Colonic mucosa (tissue), 4 donors: ENCODE measurements around the gene ZNF619. TPM values are rescaled to one million over a fixed set of nuclear protein-coding genes. Genes with fewer than 3 reads are reported as not detected.

ENCODE experiments used
- DNase-seq: peaks from one replicate; pipeline ENCODE4 v3.0.0-alpha.2; 2020
- H3K27ac ChIP-seq: fragments of 200-600 bp; one replicate; pipeline ENCODE4 v1.8.0; 2021
- H3K27me3 ChIP-seq: fragments of 200-600 bp; one replicate; pipeline ENCODE4 v1.8.0; 2021
- H3K36me3 ChIP-seq: fragments of 200-600 bp; one replicate; pipeline ENCODE4 v1.8.0; 2021
- H3K4me1 ChIP-seq: fragments of 200-600 bp; one replicate; pipeline ENCODE4 v1.8.0; 2021; ENCODE audit warnings: mild to moderate bottlenecking
- H3K4me3 ChIP-seq: fragments of 200-600 bp; one replicate; pipeline ENCODE4 v1.8.0; 2021
- H3K9ac ChIP-seq, 2 donors: one replicate each; pipeline ENCODE4 v1.7.0; 2013; ENCODE audit warnings: control low read depth in 2 of 2, low read depth in 2 of 2, low read length in 2 of 2
- H3K9me3 ChIP-seq: fragments of 200-600 bp; one replicate; pipeline ENCODE4 v1.8.0; 2021
- intact Hi-C: fragments of 100-400 bp; cut with DNase I; formaldehyde crosslinking; loops from one replicate; pipeline ENCODE4 v1.14.1; 2022
- total RNA-seq, 2 donors: library from RNA; stranded (reverse); fragmentation: NEBNext Ultra II Directional in 1 of 2; extraction: Animal tissue kit (Norgen Biotek cat#: 25700) in 1 of 2; gene quantifications; one replicate each; pipeline ENCODE4 v1.2.1, GENCODE V29; 2021
- TF ChIP-seq, protein P1 (sequence below): fragments of 200-600 bp; IDR thresholded peaks from one replicate; pipeline ENCODE4 v1.8.0; 2022; ENCODE audit warnings: antibody characterized with exemption, mild to moderate bottlenecking
- donor health status: healthy.
- donor health status: DM: no; HTN: no; CAD: no.
- donor health status: DM: no; HTN: no; CAD: no.

The ZNF619 gene
- total RNA-seq, 2 donors from 2014 or later, result 6.2 to 7.7 TPM

DNA sequence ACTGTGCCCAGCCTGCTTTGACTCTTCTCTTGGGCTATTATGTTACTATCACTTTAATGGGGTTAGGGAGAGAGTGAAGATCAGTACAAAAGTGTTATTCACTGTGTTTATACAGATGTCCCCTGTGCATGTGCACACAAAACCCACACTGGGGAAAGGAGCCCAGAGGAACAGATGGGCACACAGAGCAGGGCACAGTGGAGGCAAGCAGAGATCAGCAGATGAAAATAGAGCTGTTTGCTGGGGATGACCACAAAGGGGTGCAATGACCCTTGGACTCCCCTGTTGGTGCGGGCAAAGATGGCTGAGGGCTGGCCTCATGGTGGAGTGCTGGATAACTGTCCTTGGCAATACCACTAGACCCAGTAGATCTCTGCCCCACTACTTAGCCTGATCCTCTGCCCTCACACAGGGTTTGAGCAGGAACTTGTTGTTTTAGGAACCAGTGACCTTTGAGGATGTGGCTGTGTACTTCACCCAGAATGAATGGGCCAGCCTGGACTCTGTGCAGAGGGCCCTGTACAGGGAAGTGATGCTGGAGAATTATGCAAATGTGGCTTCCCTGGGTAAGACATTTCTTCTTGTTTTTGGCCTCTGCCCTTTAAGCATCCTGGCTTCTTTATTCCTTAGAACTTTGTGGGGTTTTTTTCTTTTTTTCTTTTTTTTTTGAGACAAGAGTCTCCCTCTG is 34.3 kb downstream of the ZNF619 start:
- H3K9ac ChIP-seq, result no peak overlapping the region
- H3K27me3 ChIP-seq, result no peaks in the 10 kb centered on the region
- intact Hi-C loops, result no loop called here
- no peak overlapping the region for H3K27ac ChIP-seq
- no peak for DNase-seq
- no peak overlapping the region for H3K4me3 ChIP-seq
- no peaks in the 10 kb centered on the region for H3K36me3 ChIP-seq
- TF ChIP-seq, protein P1, sequence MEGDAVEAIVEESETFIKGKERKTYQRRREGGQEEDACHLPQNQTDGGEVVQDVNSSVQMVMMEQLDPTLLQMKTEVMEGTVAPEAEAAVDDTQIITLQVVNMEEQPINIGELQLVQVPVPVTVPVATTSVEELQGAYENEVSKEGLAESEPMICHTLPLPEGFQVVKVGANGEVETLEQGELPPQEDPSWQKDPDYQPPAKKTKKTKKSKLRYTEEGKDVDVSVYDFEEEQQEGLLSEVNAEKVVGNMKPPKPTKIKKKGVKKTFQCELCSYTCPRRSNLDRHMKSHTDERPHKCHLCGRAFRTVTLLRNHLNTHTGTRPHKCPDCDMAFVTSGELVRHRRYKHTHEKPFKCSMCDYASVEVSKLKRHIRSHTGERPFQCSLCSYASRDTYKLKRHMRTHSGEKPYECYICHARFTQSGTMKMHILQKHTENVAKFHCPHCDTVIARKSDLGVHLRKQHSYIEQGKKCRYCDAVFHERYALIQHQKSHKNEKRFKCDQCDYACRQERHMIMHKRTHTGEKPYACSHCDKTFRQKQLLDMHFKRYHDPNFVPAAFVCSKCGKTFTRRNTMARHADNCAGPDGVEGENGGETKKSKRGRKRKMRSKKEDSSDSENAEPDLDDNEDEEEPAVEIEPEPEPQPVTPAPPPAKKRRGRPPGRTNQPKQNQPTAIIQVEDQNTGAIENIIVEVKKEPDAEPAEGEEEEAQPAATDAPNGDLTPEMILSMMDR, result no peak
- H3K4me1 ChIP-seq, result no peaks in the 10 kb centered on the region
- no peaks in the 10 kb centered on the region for H3K9me3 ChIP-seq

DNA sequence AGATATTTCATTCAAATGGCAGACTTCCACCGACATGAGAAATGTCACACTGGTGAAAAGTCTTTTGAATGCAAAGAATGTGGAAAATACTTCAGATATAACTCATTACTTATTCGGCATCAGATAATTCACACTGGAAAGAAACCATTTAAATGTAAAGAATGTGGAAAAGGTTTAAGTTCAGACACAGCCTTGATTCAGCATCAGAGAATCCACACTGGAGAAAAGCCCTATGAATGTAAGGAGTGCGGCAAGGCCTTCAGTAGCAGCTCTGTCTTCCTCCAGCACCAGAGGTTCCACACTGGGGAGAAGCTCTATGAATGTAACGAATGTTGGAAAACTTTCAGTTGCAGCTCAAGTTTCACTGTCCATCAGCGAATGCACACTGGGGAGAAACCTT is 39.3 kb downstream of the ZNF619 start:
- Histone ChIP-seq H3K9ac (no peak overlapping the region), H3K27me3 (no peaks in the 10 kb centered on the region), H3K4me3 (no peak overlapping the region), H3K4me1 (no peaks in the 10 kb centered on the region), H3K9me3 (no peaks in the 10 kb centered on the region), H3K36me3 (no peaks in the 10 kb centered on the region), H3K27ac (no peak overlapping the region)
- DNase-seq, result no peak
- TF ChIP-seq, protein P1, result no peak
- intact Hi-C loops, result no loop called here

DNA sequence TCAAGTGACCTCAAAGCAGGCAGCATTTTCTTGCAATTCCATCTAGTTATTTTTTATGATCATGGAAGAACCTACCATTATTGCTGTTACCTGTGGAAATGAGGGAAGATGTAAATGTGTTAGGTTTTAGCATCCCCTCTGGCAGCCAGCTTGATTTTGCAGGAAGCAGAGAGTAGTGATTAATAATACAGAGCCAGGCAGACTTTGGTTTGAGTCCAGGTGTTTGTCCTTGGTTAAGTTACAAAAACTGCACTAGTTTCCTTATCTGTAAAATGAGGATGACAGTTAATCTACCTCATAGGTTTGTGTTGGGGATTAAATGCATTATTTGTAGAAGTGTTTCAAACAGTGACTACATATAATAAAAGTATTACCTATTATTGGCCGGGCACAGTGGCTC is 41.1 kb downstream of the ZNF619 start:
- no peak overlapping the region for H3K4me3 ChIP-seq
- H3K9ac ChIP-seq, result no peak overlapping the region
- no peaks in the 10 kb centered on the region for H3K36me3 ChIP-seq
- H3K27me3 ChIP-seq, result no peaks in the 10 kb centered on the region
- no peak for DNase-seq
- intact Hi-C loops, result no loop called here
- H3K27ac ChIP-seq, result no peak overlapping the region
- H3K9me3 ChIP-seq, result no peaks in the 10 kb centered on the region
- H3K4me1 ChIP-seq, result no peaks in the 10 kb centered on the region
- TF ChIP-seq, protein P1, result no peak

DNA sequence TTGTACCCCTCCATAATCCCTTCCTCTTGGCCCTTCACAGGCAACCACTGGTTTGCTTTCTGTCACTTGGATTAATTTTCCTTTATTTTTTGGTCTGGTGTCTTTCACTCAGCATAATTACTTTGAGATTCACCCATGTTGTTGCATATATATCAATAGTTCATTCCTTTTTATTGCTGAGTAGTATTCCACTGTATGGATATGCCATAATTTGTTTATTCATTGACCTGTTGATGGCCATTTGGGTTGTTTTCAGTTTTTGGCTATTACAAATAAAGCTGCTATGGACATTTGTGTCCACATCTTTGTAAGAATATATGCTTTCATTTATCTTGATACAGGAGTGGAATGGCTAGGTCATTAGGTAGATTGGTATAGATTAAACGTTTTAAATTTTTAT is 41.9 kb downstream of the ZNF619 start:
- no peak overlapping the region for H3K4me3 ChIP-seq
- TF ChIP-seq, protein P1, result no peak
- intact Hi-C loops, result no loop called here
- no peaks in the 10 kb centered on the region for H3K36me3 ChIP-seq
- no peak overlapping the region for H3K27ac ChIP-seq
- no peak for DNase-seq
- no peaks in the 10 kb centered on the region for H3K27me3 ChIP-seq
- no peaks in the 10 kb centered on the region for H3K9me3 ChIP-seq
- H3K9ac ChIP-seq, result no peak overlapping the region
- H3K4me1 ChIP-seq, result no peaks in the 10 kb centered on the region

DNA sequence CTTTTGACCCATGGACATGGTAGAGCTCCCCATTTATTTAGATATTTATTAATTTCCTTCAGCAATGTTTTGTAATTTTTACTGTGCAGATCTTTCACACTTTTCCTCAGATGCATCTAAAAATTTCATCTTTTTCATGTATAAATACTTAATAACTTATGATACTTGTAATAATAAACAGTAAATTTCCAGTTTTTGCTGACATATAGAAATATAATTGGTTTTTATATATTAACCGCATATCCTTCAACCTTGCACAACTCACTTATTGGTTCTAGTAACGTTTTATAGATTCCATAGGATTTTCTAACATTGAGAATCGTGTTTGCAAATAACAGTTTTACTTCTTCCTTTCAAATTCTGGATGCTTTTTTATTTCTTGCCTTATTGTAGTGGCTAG is 44.3 kb downstream of the ZNF619 start:
- Histone ChIP-seq H3K27ac (no peak overlapping the region), H3K27me3 (no peaks in the 10 kb centered on the region), H3K9ac (no peak overlapping the region), H3K36me3 (no peaks in the 10 kb centered on the region), H3K9me3 (no peaks in the 10 kb centered on the region), H3K4me1 (peaks cover 1% of the 10 kb centered on the region), H3K4me3 (no peak overlapping the region)
- TF ChIP-seq, protein P1, result no peak
- intact Hi-C loops, result loop anchor here (10.0 kb wide), 1 partner anchor 66 kb away; the partner anchor contains the start of gene RPL14
- no peak for DNase-seq
